Esophagus muscularis mucosa (tissue), 3 donors: ENCODE results near the gene B3GNT2.

ENCODE experiments used
- CTCF ChIP-seq, 3 experiments: fragments of 200-600 bp in 2 of 3; fragments of 450-650 bp in 1 of 3; sonication (generic) in 2 of 3; IDR thresholded peaks; one replicate each; pipeline ENCODE4 v1.5.1; 2017 to 2019; ENCODE audit warnings: antibody characterized with exemption in 3 of 3, mild to moderate bottlenecking in 2 of 3, moderate library complexity in 1 of 3
- POLR2A ChIP-seq: fragments of 450-650 bp; IDR thresholded peaks from one replicate; pipeline ENCODE4 v1.6.1; 2017; ENCODE audit warnings: antibody characterized with exemption, moderate library complexity, mild to moderate bottlenecking, low read depth
- POLR2AphosphoS5 ChIP-seq, 2 donors: sonication (generic); formaldehyde crosslinking; IDR thresholded peaks; one replicate each; pipeline ENCODE4 v1.6.1; 2017; ENCODE audit warnings: antibody characterized with exemption in 2 of 2

- TF ChIP-seq CTCF (IDR thresholded peaks at IDR 0.05) (no peak), POLR2A (no peak), POLR2AphosphoS5 (IDR thresholded peaks at IDR 0.05) (no peak)
Observed at GRCh38 chr2:62231541-62231940, 35.6 kb downstream of the B3GNT2 start.
